H9 (cell line): Measurements from ENCODE around the gene FAM177B. TPM values are rescaled to one million over a fixed set of nuclear protein-coding genes. Genes with fewer than 3 reads are reported as not detected.

Experiments used
- DNase-seq: peaks from one replicate; pipeline ENCODE4 v3.0.0-alpha.2; 2017
- H2AFZ ChIP-seq: one replicate; pipeline ENCODE4 v1.6.1; 2013; ENCODE audit warnings: mild to moderate bottlenecking, low read length, control low read depth, moderate library complexity
- H2AK5ac ChIP-seq: 2 replicates; pipeline ENCODE4 v1.6.1; 2013; ENCODE audit warnings: low read length, control low read depth, mixed read lengths; ENCODE audit not compliant: insufficient read length
- H2BK120ac ChIP-seq: one replicate; pipeline ENCODE4 v1.6.1; 2013; ENCODE audit warnings: low read depth, mild to moderate bottlenecking, low read length, control low read depth, inconsistent platforms; ENCODE audit not compliant: poor library complexity, severe bottlenecking
- H2BK12ac ChIP-seq: 2 replicates; pipeline ENCODE4 v1.6.1; 2013; ENCODE audit warnings: low read length, control low read depth, mixed read lengths, low read depth; ENCODE audit not compliant: insufficient read length
- H2BK15ac ChIP-seq: 2 replicates; pipeline ENCODE4 v1.6.1; 2013; ENCODE audit warnings: low read depth, low read length, control low read depth
- H2BK20ac ChIP-seq: one replicate; pipeline ENCODE4 v1.6.1; 2013; ENCODE audit warnings: low read depth, mild to moderate bottlenecking, low read length, control low read depth, inconsistent platforms; ENCODE audit not compliant: poor library complexity, severe bottlenecking
- H2BK5ac ChIP-seq: 2 replicates; pipeline ENCODE4 v1.6.1; 2013; ENCODE audit warnings: low read length, control low read depth, mixed read lengths; ENCODE audit not compliant: insufficient read length
- H3K14ac ChIP-seq: 2 replicates; pipeline ENCODE4 v1.6.1; 2013; ENCODE audit warnings: low read length, control low read depth; ENCODE audit not compliant: insufficient read depth
- H3K18ac ChIP-seq: 2 replicates; pipeline ENCODE4 v1.6.1; 2013; ENCODE audit warnings: low read depth, mild to moderate bottlenecking, mixed read lengths, low read length, control low read depth; ENCODE audit not compliant: insufficient read length
- H3K23ac ChIP-seq: 2 replicates; pipeline ENCODE4 v1.6.1; 2013; ENCODE audit warnings: low read length, control low read depth, mixed read lengths, low read depth; ENCODE audit not compliant: insufficient read length
- H3K23me2 ChIP-seq: 2 replicates; pipeline ENCODE4 v1.6.1; 2013; ENCODE audit warnings: low read depth, mild to moderate bottlenecking, mixed read lengths, low read length, control low read depth; ENCODE audit not compliant: insufficient read length, poor library complexity, severe bottlenecking
- H3K27ac ChIP-seq: 2 replicates; pipeline ENCODE4 v1.5.1; 2013; ENCODE audit warnings: low read length, control low read depth, mixed read lengths, low read depth; ENCODE audit not compliant: insufficient read length
- H3K27me3 ChIP-seq: 2 replicates; pipeline ENCODE4 v1.6.1; 2013; ENCODE audit warnings: low read length, control low read depth, inconsistent platforms; ENCODE audit not compliant: insufficient read depth
- H3K4ac ChIP-seq: 2 replicates; pipeline ENCODE4 v1.6.1; 2013; ENCODE audit warnings: low read depth, mild to moderate bottlenecking, control low read depth, inconsistent platforms, low read length, moderate library complexity
- H3K4me1 ChIP-seq: 2 replicates; pipeline ENCODE4 v1.6.1; 2013; ENCODE audit warnings: low read length, control low read depth, inconsistent platforms; ENCODE audit not compliant: insufficient read depth
- H3K4me2 ChIP-seq: 2 replicates; pipeline ENCODE4 v1.6.1; 2013; ENCODE audit warnings: low read length, control low read depth, mixed read lengths; ENCODE audit not compliant: insufficient read length, insufficient read depth
- H3K56ac ChIP-seq: 2 replicates; pipeline ENCODE4 v1.6.1; 2013; ENCODE audit warnings: low read depth, mild to moderate bottlenecking, mixed read lengths, low read length, control low read depth; ENCODE audit not compliant: insufficient read length
- H3K79me1 ChIP-seq: 2 replicates; pipeline ENCODE4 v1.6.1; 2013; ENCODE audit warnings: low read depth, mild to moderate bottlenecking, moderate library complexity, low read length, control low read depth, inconsistent platforms; ENCODE audit not compliant: insufficient read depth, poor library complexity, severe bottlenecking
- H3K79me2 ChIP-seq: 2 replicates; pipeline ENCODE4 v1.6.1; 2013; ENCODE audit warnings: low read length, control low read depth, inconsistent platforms; ENCODE audit not compliant: insufficient read depth
- H3K9ac ChIP-seq: 2 replicates; pipeline ENCODE4 v1.6.1; 2013; ENCODE audit warnings: low read length, control low read depth, mixed read lengths; ENCODE audit not compliant: insufficient read length; ENCODE audit errors: extremely low read depth
- H3K9me3 ChIP-seq: one replicate; pipeline ENCODE4 v1.6.1; 2013; ENCODE audit warnings: low read depth, low read length, inconsistent platforms; ENCODE audit not compliant: control insufficient read depth
- H3T11ph ChIP-seq: one replicate; pipeline ENCODE4 v1.6.1; 2013; ENCODE audit warnings: mild to moderate bottlenecking, low read length, control low read depth, inconsistent platforms
- H4K20me1 ChIP-seq: one replicate; pipeline ENCODE4 v1.6.1; 2013; ENCODE audit not compliant: control insufficient read depth, insufficient read length, insufficient read depth
- H4K5ac ChIP-seq: 2 replicates; pipeline ENCODE4 v1.6.1; 2013; ENCODE audit warnings: low read depth, mild to moderate bottlenecking, mixed read lengths, low read length, control low read depth; ENCODE audit not compliant: insufficient read length
- H4K8ac ChIP-seq: replicated peaks from 2 replicates; pipeline ENCODE4 v1.6.1; 2013; ENCODE audit warnings: low read length, control low read depth, mixed read lengths, low read depth; ENCODE audit not compliant: insufficient read length
- H4K91ac ChIP-seq: 2 replicates; pipeline ENCODE4 v1.6.1; 2013; ENCODE audit warnings: low read depth, mild to moderate bottlenecking, moderate library complexity, mixed read lengths, low read length, control low read depth; ENCODE audit not compliant: insufficient read length
- H3K27ac Mint-ChIP-seq, 3 experiments: 2 replicates in 2 of 3; 3 replicates in 1 of 3; pipeline ENCODE4 v1.8.0; 2020 to 2021; ENCODE audit warnings: mixed read lengths in 3 of 3, mild to moderate bottlenecking in 1 of 3, moderate library complexity in 1 of 3
- H3K27me3 Mint-ChIP-seq: 2 replicates; pipeline ENCODE4 v1.8.0; 2021; ENCODE audit warnings: low read depth, mild to moderate bottlenecking, moderate library complexity, mixed read lengths
- H3K36me3 Mint-ChIP-seq, 3 experiments: 2 replicates in 2 of 3; 3 replicates in 1 of 3; pipeline ENCODE4 v1.8.0; 2020 to 2021; ENCODE audit warnings: low read depth in 3 of 3, mixed read lengths in 3 of 3; ENCODE audit not compliant: insufficient read depth in 1 of 3
- H3K4me1 Mint-ChIP-seq, 2 experiments: 2 replicates each; pipeline ENCODE4 v1.8.0; 2020; ENCODE audit warnings: mixed read lengths in 2 of 2
- H3K4me3 Mint-ChIP-seq, 2 experiments: 2 replicates in 1 of 2; 3 replicates in 1 of 2; pipeline ENCODE4 v1.8.0; 2020 to 2021; ENCODE audit warnings: mild to moderate bottlenecking in 2 of 2, mixed read lengths in 2 of 2, moderate library complexity in 1 of 2
- H3K9me3 Mint-ChIP-seq, 2 experiments: 2 replicates in 1 of 2; 3 replicates in 1 of 2; pipeline ENCODE4 v1.8.0; 2020; ENCODE audit warnings: mild to moderate bottlenecking in 2 of 2, mixed read lengths in 2 of 2, moderate library complexity in 1 of 2
- CTCF ChIP-seq: fragments of 200-600 bp; sonication (generic); conservative IDR thresholded peaks from 3 replicates; pipeline ENCODE4 v1.8.0; 2021; ENCODE audit warnings: antibody characterized with exemption, mild to moderate bottlenecking
- WGBS: extraction: QIAGEN DNeasy Blood & Tissue Kit; methylation state at CpG from one replicate; pipeline ENCODE4 v1.1.7; 2013; ENCODE audit warnings: missing lambda C conversion rate, low lambda C conversion rate, mixed read lengths; ENCODE audit not compliant: insufficient read length; ENCODE audit errors: extremely low coverage; 5-methylcytosine and 5-hydroxymethylcytosine counted together
- total RNA-seq: library from RNA; stranded (reverse); gene quantifications from 2 replicates; pipeline ENCODE4 v1.2.1, GENCODE V29; 2021

The FAM177B gene
- total RNA-seq, 1 experiment from 2014 or later = not detected

- no peaks in the 10 kb centered on the region for H3K36me3 Mint-ChIP-seq
Measured at GRCh38 chr1:222777463-222777862, 40.5 kb downstream of the FAM177B start.

More at GRCh38 chr1:222777463-222777862, 40.5 kb downstream of the FAM177B start:
- Histone ChIP-seq H3K23ac (no peak overlapping the region), H2BK20ac (no peak overlapping the region), H3K4me2 (no peak overlapping the region), H4K5ac (no peak overlapping the region), H3K9me3 (no peaks in the 10 kb centered on the region), H2BK120ac (no peak overlapping the region), H2AFZ (no peak overlapping the region), H3K18ac (no peak overlapping the region), H4K20me1 (no peaks in the 10 kb centered on the region), H3T11ph (no peak overlapping the region), H2BK5ac (no peak overlapping the region), H2BK12ac (no peak overlapping the region), H3K56ac (no peak overlapping the region), H3K79me2 (no peaks in the 10 kb centered on the region), H3K23me2 (no peaks in the 10 kb centered on the region), H3K4ac (no peak overlapping the region), H4K8ac (no peak overlapping the region), H4K91ac (no peak overlapping the region), H3K14ac (no peak overlapping the region), H3K4me1 (no peaks in the 10 kb centered on the region), H2BK15ac (no peak overlapping the region), H3K79me1 (no peaks in the 10 kb centered on the region), H3K9ac (no peak overlapping the region), H3K27ac (no peak overlapping the region), H2AK5ac (no peak overlapping the region), H3K27me3 (no peaks in the 10 kb centered on the region)
- H3K4me3 Mint-ChIP-seq = no peak overlapping the region
- no peaks in the 10 kb centered on the region for H3K9me3 Mint-ChIP-seq
- no peaks in the 10 kb centered on the region for H3K4me1 Mint-ChIP-seq
- no peak for TF ChIP-seq CTCF
- DNase-seq = no peak
- H3K27ac Mint-ChIP-seq = no peak overlapping the region
- no CpG with 5 or more reads among the region's 1 CpG for WGBS
- peaks cover 5% of the 10 kb centered on the region; the same call in 1 of the 2 replicates for H3K27me3 Mint-ChIP-seq
